K562 (cell line): ENCODE measurements around the gene EMC1. TPM values are rescaled to one million over a fixed set of nuclear protein-coding genes. Genes with fewer than 3 reads are reported as not detected.

ENCODE experiments used
- BACH1 ChIP-seq: fragments of 200-800 bp; sonication (Bioruptor generic); IDR thresholded peaks from 2 replicates; pipeline ENCODE4 v1.6.1; 2016; ENCODE audit warnings: missing genetic modification characterization, missing compliant biosample characterization
- CBX8 ChIP-seq: fragments of 200-600 bp; sonication (generic); IDR thresholded peaks from 2 replicates; pipeline ENCODE4 v1.6.1; 2012; ENCODE audit warnings: borderline replicate concordance, mixed run types, low read depth, mild to moderate bottlenecking, moderate library complexity, mixed read lengths, low read length, control low read depth, inconsistent platforms; ENCODE audit not compliant: poor library complexity, severe bottlenecking; ENCODE audit errors: extremely low read depth
- CEBPG ChIP-seq, 3 experiments: fragments of 200-800 bp in 1 of 3; sonication (Bioruptor generic) in 1 of 3; sonication (generic) in 1 of 3; formaldehyde crosslinking in 1 of 3; IDR thresholded peaks in 2 of 3; conservative IDR thresholded peaks in 1 of 3; 2 replicates each; pipeline versions ENCODE4 v1.6.1 to v1.8.0; 2016 to 2022; ENCODE audit warnings: missing compliant biosample characterization in 2 of 3, missing genetic modification characterization in 2 of 3, mild to moderate bottlenecking in 1 of 3, missing genetic modification reagents in 1 of 3
- EWSR1 ChIP-seq: fragments of 450-650 bp; IDR thresholded peaks from 2 replicates; pipeline ENCODE4 v1.6.1; 2018; ENCODE audit warnings: borderline replicate concordance, mild to moderate bottlenecking, low read depth, moderate library complexity; ENCODE audit not compliant: partially characterized antibody
- FOSL1 ChIP-seq: fragments of 200-800 bp; sonication (Bioruptor generic); conservative IDR thresholded peaks from 2 replicates; pipeline ENCODE4 v1.6.1; 2016; ENCODE audit warnings: missing genetic modification characterization, missing compliant biosample characterization
- GABPB1 ChIP-seq: sonication (generic); formaldehyde crosslinking; IDR thresholded peaks from 2 replicates; pipeline ENCODE4 v1.8.0; 2022; ENCODE audit warnings: mild to moderate bottlenecking, missing genetic modification reagents
- HNRNPLL ChIP-seq: fragments of 200-400 bp; formaldehyde crosslinking; IDR thresholded peaks from 2 replicates; pipeline ENCODE4 v1.6.1; 2017; ENCODE audit warnings: low read length, low read depth, mild to moderate bottlenecking; ENCODE audit not compliant: poor library complexity, severe bottlenecking
- JUNB ChIP-seq: fragments of 450-650 bp; formaldehyde crosslinking; conservative IDR thresholded peaks from 2 replicates; pipeline ENCODE4 v1.4.0; 2020; ENCODE audit warnings: mild to moderate bottlenecking
- MCM3 ChIP-seq: fragments of 450-650 bp; IDR thresholded peaks from 2 replicates; pipeline ENCODE4 v1.6.1; 2016
- MCM5 ChIP-seq: fragments of 450-650 bp; IDR thresholded peaks from 2 replicates; pipeline ENCODE4 v1.6.1; 2016; ENCODE audit warnings: low read depth
- NCOA6 ChIP-seq: fragments of 450-650 bp; IDR thresholded peaks from 2 replicates; pipeline ENCODE4 v1.6.1; 2017; ENCODE audit warnings: mild to moderate bottlenecking
- NELFE ChIP-seq: IDR thresholded peaks from 2 replicates; pipeline ENCODE4 v1.6.1; 2011; ENCODE audit warnings: mild to moderate bottlenecking; ENCODE audit not compliant: insufficient read depth, insufficient read length
- NFRKB ChIP-seq: fragments of 450-650 bp; IDR thresholded peaks from 2 replicates; pipeline ENCODE4 v1.6.1; 2016; ENCODE audit warnings: low read depth
- RBFOX2 ChIP-seq: fragments of 200-400 bp; formaldehyde crosslinking; IDR thresholded peaks from 2 replicates; pipeline ENCODE4 v1.6.1; 2017; ENCODE audit warnings: low read depth, mild to moderate bottlenecking, low read length, moderate library complexity
- RBM34 ChIP-seq: fragments of 200-400 bp; formaldehyde crosslinking; IDR thresholded peaks from 2 replicates; pipeline ENCODE4 v1.6.1; 2018; ENCODE audit warnings: low read length, borderline replicate concordance; ENCODE audit not compliant: insufficient read depth
- TARDBP ChIP-seq: fragments of 450-650 bp; IDR thresholded peaks from 2 replicates; pipeline ENCODE4 v1.6.1; 2016
- ZEB2 ChIP-seq: fragments of 450-650 bp; IDR thresholded peaks from 2 replicates; pipeline ENCODE4 v1.6.1; 2016
- polyA plus RNA-seq, 8 experiments: library from polyadenylated mRNA; depleted of rRNA in 4 of 8; stranded (reverse) in 5 of 8; unstranded in 3 of 8; fragments of >200 nt; fragmentation: Nextera tagmentation in 2 of 8; fragmentation: Illumina TruSeq in 1 of 8; extraction: Ambion mirVana in 2 of 8; extraction: Trizol in 1 of 8; gene quantifications; 2 replicates each; pipeline versions ENCODE4 v1.2.1 to v1.2.3, GENCODE V29; 2011 to 2014; ENCODE audit warnings: inconsistent platforms in 1 of 8, missing spikeins in 1 of 8
- total RNA-seq, 7 experiments: library from RNA; depleted of rRNA in 6 of 7; stranded (reverse); fragments of >200 nt in 6 of 7; fragmentation: Illumina TruSeq in 2 of 7; extraction: Trizol in 2 of 7; gene quantifications; 2 replicates each; pipeline versions ENCODE4 v1.2.1 to v1.2.3, GENCODE V29; 2011 to 2021; ENCODE audit warnings: low replicate concordance in 1 of 7
- TF ChIP-seq, protein P1 (sequence below): fragments of 450-650 bp; formaldehyde crosslinking; IDR thresholded peaks from 2 replicates; pipeline ENCODE4 v1.4.0; 2020; ENCODE audit warnings: mild to moderate bottlenecking, mixed read lengths
- TF ChIP-seq, protein P2 (sequence below): fragments of 450-650 bp; IDR thresholded peaks from one replicate; pipeline ENCODE4 v1.6.1; 2018; ENCODE audit warnings: mild to moderate bottlenecking, moderate library complexity; ENCODE audit not compliant: partially characterized antibody
- TF ChIP-seq, protein P3 (sequence below), 2 experiments: IDR thresholded peaks; 2 replicates each; pipeline ENCODE4 v1.6.1; 2012; ENCODE audit warnings: improper control_type of control experiment in 2 of 2, low read depth in 2 of 2, low read length in 2 of 2, borderline replicate concordance in 1 of 2
- TF ChIP-seq, protein P4 (sequence below): fragments of 450-650 bp; IDR thresholded peaks from 2 replicates; pipeline ENCODE4 v1.6.1; 2016; ENCODE audit warnings: missing biosample characterization, missing genetic modification characterization

EMC1 gene
- total and polyA plus RNA-seq, 9 of the 15 experiments (the other 6 are each of a cell fraction or from before 2014, with no cell fraction given) = 17.8 to 88.2 (median 37.4) TPM

DNA sequence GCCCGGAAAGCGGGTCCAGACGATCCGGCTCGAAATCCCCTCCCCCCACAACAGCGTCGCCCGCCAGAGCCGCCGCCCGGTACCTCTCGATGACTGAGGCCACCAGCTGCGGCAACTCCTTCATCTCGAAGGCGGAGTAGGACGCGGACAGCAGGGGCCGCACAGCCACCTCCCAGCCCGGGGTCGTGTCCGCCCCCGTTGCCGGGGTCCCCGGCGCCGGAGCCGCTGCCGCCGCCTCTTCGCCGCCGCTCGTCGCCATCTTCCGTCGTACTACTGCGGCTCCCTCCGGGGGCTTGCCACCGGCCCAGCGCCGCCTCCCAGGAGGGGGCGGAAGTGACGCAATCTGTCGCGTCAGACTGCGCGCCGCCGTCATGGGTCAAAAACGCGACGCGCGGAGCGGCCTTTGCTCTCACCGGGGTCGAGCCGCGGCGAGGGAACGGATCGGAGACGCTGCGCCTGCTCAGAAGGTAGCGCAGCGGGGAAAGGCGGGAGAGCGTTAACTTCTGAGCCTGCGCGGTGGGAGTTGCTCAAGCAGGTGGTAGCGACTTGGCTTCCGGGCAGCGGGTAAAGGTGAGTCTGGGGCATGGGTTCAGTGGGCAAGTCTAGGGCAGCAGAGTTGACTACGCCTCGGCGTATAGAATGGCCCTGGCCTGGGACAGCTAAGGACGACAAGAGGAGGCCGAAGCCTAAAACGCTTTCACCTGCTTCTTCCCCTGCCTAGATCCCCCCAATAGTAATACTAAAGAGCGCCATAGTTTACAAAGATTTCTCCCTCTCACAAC, 41.1 kb downstream of the EMC1 start, which contains the start of gene UBR4 (continued):
- TF ChIP-seq, protein P1, sequence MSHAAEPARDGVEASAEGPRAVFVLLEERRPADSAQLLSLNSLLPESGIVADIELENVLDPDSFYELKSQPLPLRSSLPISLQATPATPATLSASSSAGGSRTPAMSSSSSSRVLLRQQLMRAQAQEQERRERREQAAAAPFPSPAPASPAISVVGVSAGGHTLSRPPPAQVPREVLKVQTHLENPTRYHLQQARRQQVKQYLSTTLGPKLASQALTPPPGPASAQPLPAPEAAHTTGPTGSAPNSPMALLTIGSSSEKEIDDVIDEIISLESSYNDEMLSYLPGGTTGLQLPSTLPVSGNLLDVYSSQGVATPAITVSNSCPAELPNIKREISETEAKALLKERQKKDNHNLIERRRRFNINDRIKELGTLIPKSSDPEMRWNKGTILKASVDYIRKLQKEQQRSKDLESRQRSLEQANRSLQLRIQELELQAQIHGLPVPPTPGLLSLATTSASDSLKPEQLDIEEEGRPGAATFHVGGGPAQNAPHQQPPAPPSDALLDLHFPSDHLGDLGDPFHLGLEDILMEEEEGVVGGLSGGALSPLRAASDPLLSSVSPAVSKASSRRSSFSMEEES = no peak
- peak; percentile 95; the same call in 1 of the 2 replicates for TF ChIP-seq RBM34
- TF ChIP-seq ZEB2 = peak; percentile 59
- peak; percentile 100 for TF ChIP-seq RBFOX2
- TF ChIP-seq MCM3 = no peak
- TF ChIP-seq NCOA6 = no peak
- 0 out of 2 replicates have a peak, but pooled peaks have one; percentile 31 for TF ChIP-seq TARDBP
- peak; percentile 65 for TF ChIP-seq JUNB (CRISPR knock-in tag)
- peak; percentile 99 for TF ChIP-seq GABPB1 (CRISPR knock-in tag)
- TF ChIP-seq CEBPG (CRISPR knock-in tag; IDR thresholded peaks at IDR 0.05) = peak; percentile 99
- TF ChIP-seq CEBPG (tag; conservative IDR thresholded peaks at IDR 0.05 in 1 of 2, IDR thresholded peaks at IDR 0.05 in 1 of 2) = peak; percentile 99
- TF ChIP-seq MCM5 = no peak
- peak; percentile 95 for TF ChIP-seq HNRNPLL
- TF ChIP-seq, protein P2, sequence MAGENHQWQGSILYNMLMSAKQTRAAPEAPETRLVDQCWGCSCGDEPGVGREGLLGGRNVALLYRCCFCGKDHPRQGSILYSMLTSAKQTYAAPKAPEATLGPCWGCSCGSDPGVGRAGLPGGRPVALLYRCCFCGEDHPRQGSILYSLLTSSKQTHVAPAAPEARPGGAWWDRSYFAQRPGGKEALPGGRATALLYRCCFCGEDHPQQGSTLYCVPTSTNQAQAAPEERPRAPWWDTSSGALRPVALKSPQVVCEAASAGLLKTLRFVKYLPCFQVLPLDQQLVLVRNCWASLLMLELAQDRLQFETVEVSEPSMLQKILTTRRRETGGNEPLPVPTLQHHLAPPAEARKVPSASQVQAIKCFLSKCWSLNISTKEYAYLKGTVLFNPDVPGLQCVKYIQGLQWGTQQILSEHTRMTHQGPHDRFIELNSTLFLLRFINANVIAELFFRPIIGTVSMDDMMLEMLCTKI = no peak
- no peak for TF ChIP-seq EWSR1
- TF ChIP-seq NFRKB = peak; percentile 87
- no peak for TF ChIP-seq NELFE
- TF ChIP-seq, protein P3, sequence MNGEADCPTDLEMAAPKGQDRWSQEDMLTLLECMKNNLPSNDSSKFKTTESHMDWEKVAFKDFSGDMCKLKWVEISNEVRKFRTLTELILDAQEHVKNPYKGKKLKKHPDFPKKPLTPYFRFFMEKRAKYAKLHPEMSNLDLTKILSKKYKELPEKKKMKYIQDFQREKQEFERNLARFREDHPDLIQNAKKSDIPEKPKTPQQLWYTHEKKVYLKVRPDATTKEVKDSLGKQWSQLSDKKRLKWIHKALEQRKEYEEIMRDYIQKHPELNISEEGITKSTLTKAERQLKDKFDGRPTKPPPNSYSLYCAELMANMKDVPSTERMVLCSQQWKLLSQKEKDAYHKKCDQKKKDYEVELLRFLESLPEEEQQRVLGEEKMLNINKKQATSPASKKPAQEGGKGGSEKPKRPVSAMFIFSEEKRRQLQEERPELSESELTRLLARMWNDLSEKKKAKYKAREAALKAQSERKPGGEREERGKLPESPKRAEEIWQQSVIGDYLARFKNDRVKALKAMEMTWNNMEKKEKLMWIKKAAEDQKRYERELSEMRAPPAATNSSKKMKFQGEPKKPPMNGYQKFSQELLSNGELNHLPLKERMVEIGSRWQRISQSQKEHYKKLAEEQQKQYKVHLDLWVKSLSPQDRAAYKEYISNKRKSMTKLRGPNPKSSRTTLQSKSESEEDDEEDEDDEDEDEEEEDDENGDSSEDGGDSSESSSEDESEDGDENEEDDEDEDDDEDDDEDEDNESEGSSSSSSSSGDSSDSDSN (IDR thresholded peaks at IDR 0.05; ENCODE audit: borderline replicate concordance in 1 of 2, low read depth in 2 of 2, low read length in 2 of 2) = no peak
- TF ChIP-seq, protein P4, sequence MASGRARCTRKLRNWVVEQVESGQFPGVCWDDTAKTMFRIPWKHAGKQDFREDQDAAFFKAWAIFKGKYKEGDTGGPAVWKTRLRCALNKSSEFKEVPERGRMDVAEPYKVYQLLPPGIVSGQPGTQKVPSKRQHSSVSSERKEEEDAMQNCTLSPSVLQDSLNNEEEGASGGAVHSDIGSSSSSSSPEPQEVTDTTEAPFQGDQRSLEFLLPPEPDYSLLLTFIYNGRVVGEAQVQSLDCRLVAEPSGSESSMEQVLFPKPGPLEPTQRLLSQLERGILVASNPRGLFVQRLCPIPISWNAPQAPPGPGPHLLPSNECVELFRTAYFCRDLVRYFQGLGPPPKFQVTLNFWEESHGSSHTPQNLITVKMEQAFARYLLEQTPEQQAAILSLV = peak; percentile 91
- TF ChIP-seq CBX8 = no peak
- peak; percentile 23 for TF ChIP-seq FOSL1 (tag)
- no peak for TF ChIP-seq BACH1 (tag)
